GM18873 (cell line): Measurements from ENCODE around the gene ADAMTS9.

Source experiments
- ATAC-seq: cut with Tn5 transposase; IDR thresholded peaks from one replicate; pipeline ENCODE4 v1.9.1; 2021; ENCODE audit warnings: mild to moderate bottlenecking, moderate library complexity, moderate number of reproducible peaks; ENCODE audit not compliant: unreplicated experiment, low FRiP score

The ADAMTS9 gene

DNA sequence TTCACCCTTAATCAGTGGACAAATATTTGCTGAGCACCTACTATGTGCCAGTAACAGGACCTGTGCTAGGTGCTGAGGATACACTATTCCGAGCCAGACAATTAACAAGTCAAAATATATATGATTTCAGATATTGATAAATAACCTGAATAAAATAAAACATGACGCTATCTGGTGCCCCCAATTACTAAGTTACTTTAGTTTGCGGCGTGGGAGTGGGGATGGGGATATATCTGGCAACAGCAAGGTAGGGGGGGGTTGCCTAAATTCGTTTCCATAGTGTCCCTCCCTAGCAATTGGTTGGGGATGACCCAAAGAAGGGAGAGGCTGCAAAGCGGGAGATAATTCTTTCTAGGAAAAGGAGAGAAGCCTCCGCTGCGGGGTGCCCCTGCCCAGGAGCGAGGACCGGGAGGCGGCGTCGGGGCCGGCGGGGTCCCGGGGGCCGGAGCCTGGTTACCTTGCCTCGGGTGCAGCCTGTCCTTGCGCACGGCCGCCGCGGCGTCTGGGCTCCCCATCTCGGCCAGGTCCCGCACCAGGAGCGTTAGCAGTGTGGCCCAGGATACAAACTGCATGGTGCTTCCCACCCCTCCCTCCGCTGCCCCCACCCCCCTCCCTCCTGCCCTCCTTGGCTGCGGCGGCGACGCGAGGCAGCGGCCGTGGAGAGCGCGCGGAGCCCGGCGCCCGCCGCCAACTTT, 567 bp downstream of the ADAMTS9 start:
- no peak for ATAC-seq

GRCh38 chr3:64686446-64686908, 1.3 kb downstream of the ADAMTS9 start:
- ATAC-seq = no peak

DNA sequence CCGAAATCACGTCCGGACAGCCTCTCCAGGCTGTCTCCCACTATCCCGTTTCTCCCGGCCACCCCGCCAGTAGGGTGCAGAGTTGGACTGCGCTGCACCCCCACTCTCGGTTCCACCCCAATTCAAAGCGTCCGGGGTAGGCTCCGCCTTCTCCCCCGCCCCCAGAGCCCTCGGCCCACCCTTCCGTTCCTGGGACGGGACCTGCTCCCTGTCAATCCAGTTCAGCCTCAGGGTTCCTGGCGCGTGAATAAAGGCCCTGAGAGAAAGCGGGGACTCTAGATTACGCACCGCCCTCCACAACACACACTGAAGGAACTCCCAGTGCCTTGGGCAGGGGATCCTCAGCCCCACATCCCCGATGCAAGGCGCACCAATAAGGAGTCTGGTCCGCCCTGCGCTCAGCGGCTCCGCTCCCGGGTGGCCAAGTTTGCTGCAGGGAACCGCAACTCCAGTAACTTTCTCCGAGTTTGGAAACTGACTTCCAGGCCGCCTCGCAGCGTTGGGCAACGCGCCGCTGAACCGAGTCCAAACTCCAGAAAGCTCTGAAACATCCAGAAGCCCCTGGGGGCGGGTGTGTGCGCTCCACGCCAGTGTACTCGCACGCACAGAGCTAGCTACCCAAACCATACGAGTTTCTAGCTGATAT, 1.9 kb downstream of the ADAMTS9 start:
- ATAC-seq = no peak

DNA sequence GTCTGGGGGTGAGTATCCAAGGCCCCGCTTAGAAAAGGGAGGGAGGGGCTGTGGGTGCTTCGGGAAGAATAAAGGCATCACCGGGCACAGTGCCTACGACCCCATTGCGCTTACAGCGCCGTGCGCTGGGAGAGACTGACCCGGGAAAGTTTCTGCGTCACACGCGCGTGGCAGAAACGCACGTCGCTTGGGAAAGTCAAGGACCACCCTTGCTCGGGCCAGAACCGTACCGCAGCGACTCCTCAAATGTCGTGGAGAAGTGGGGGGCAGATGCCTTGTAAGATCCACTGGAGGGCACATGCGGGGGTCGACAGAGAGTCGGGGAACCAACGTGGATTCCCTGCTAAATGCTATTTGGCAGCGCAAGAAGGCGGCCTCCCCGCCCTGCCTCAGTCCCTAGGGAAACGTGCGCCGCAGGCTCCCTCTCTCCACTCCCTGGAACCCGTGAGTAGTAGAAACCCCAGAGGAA, 2.4 kb downstream of the ADAMTS9 start:
- no peak for ATAC-seq

GRCh38 chr3:64684715-64685261, 3.0 kb downstream of the ADAMTS9 start:
- no peak for ATAC-seq

- ATAC-seq = no peak
Measured at GRCh38 chr3:64681827-64682226, 6.0 kb downstream of the ADAMTS9 start.

DNA sequence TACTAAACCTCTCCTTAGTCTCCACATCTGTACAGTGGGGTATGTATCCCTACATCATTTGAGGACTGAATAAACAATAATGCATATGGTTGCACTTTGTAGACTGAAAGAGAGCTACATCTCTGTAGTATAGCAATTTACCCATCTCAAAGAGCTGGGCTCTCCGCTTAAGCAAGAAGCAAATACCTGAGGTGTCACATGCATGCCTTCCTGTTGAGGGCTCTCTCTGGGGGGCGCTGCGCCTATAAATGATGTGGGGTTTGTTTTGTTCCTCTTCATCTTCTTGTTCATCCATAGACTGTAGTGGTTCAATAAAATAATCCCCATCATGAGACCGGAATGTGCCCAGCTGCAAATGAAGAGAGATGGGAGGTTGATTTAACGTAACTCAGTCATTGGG, 6.8 kb downstream of the ADAMTS9 start:
- no peak for ATAC-seq

DNA sequence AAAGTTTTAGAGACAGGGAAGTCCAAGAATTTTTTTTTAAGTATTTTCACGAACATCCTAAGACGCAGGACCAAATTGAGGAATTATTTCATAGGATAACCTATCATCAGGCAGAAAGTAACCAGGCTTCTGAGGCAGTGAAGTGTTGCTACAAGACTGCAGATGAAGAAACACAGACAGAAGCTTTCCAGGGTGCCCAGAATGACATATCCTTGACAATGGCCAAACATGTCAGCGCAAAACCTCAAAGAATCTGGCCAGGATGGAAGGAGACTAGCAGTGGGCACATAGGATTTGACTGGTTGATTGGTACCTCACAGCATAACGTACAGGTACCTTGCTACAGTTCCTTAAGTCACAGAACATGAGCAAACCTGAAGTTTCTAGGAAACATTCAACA, 7.5 kb downstream of the ADAMTS9 start:
- ATAC-seq = no peak

DNA sequence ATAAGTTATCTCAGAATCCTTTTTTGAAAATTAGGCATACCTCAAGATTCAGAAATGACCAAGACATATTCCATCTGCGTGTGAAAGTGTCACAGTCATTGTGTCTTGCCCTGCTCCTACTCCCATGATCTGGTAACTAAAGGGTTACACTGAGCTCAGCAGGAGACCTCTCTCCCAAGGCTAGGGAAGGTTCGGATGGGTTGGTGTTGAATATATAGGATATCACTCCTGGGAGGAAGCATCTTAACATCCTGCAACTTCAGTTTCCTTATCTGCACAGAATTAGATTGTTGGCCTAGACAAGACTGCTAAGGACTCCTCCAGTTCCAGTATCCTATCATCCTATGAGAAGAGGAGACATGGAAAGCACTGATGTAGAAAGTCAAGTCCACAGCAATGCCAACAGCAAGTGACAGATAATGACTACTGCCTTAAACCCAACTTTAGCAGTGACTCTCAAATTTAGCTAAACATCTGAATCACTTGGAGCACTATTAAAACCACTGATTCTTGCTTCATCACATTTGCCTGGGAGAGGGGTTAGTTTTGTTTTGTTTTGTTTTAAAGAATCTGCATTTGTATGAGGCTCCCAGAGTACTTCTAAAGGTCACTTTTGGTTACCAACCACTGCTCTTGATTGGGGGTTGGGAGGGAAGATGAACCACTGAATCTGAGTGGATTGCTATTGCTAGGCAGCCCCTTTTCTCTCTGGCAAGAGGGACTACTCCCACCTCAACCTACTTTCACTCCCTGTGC, 9.7 kb downstream of the ADAMTS9 start:
- no peak for ATAC-seq

GRCh38 chr3:64676831-64677230, 11.0 kb downstream of the ADAMTS9 start:
- no peak for ATAC-seq

- ATAC-seq = no peak
Measured at GRCh38 chr3:64675687-64676247, 12.0 kb downstream of the ADAMTS9 start.

DNA sequence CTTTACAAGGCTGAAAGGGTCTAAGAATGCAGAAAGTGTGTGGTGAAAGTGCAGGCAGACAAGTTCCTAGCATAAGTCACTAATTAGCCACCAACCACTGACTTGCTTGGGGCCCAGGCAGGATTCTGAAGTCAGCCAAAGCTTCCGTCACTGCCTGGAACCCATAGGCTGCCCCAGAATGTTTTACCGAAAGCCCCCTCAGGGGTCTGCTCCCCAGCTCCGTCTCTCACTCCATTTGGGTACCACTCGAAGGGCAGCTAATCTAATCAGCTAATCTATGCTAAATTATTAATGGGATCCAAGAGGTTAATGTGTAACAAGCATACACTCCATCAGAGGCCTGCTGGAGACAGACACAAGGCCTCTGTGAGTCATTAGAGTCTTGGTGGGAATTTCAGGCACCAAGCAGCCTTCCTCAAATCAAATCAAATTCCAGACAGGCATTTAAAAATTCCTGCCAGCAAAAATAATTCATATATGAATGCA, 13.2 kb downstream of the ADAMTS9 start:
- no peak for ATAC-seq

DNA sequence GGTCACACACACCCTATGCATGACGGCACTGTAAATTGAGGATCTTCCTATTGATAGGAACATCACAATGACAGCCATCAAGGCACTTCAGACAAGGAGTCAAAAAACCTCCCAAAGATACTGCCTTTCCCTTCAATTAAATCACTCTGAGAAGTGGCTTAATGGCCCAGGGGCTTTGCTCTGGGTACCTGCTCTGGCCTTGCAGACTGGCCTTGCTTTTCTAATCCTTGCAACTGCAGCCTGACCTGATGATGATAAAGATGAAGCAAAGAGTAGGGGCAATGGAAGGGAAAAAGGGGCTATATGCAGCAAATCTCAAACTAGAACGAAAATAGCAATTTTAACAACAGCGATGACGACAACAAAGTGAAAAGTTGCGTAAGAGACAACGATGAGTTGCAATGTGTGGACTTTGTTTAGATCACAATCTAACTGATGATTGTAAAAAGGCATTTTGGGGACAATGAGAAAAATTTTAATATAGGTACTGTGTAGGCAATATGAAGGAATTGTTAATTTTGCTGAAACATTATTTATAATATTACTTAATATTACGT, 14.6 kb downstream of the ADAMTS9 start:
- no peak for ATAC-seq

- ATAC-seq = no peak
Measured at GRCh38 chr3:64668582-64669510, 19.0 kb downstream of the ADAMTS9 start.

- ATAC-seq = no peak
Measured at GRCh38 chr3:64667887-64668581, 19.8 kb downstream of the ADAMTS9 start.

DNA sequence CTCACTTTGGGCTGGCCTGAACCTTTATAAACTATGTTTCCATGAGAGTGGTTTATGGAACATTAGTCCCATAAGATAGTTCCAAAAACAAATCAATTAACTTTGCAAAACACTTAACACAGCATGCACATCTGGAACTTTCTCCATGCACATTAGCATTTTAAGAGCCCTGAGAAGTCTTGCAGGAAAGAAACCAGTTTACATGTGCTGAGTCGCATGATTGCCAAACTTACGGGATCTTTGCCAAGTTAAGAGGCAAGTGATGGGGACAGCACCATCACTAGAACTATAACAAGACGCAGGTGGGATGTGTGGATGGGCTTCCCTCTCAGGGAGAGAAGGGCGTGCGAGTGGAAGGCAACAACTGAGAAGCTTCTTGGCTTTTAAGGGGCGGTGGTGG, 20.7 kb downstream of the ADAMTS9 start:
- no peak for ATAC-seq

DNA sequence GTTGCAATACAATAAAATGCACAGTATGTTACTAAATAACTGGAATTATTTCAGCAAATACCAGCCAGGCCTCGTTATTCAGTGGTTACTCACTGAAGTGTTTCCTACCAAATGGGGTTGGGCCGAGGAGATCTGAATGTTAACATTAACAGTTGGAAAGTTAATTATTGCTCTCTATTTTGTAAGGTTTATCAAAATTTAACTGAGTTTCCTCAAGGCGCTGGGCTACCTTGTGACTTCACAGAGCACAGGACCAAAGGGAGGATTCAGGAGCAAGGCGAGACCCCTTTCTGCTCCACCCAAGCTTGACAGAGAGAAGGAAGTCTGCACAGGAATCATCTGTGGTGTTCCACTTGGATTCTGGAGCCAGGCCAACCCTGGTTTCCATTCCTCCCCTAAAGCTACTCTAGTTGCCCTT, 21.6 kb downstream of the ADAMTS9 start:
- ATAC-seq = no peak

DNA sequence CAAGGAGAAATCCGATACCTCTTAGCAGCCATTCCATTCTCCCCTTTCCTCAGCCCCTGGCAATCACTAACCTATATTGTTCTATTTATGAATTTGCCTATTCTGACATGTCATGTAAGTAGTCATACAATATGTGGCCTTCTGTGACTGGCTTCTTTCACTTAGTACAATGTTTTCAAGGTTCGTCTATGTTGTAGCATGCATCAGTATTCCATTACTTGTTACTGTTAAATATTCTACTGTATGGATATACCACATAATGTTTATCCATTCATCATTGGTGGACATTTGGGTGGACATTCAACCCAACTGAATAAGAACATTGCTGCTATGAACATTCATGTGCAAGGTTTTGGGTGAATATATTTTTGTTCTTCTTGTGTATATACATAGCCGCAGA, 23.4 kb downstream of the ADAMTS9 start:
- no peak for ATAC-seq

DNA sequence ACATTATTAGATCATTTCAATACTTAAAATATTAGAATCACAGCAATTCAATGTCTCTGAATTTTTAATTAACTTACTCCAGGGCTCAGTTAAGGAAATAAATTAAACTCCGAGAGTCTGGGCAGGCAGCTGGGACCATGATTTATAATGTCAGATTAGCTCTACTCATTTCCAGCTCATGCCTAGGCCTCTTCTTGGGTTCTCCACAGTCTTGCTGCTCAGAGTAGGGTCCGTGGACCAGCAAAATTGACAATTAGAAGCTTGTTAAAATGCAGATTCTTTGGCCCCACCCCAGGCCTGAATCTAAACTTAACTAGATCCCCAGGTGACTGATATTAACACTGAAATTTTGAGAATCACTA, 28.2 kb downstream of the ADAMTS9 start:
- no peak for ATAC-seq
